Measurements from ENCODE around the gene BCL11B. TPM values are rescaled to one million over a fixed set of nuclear protein-coding genes. Genes with fewer than 3 reads are reported as not detected.

BCL11B gene
- total and polyA plus RNA-seq, 9 of the 15 experiments (the other 6 are each of a cell fraction or from before 2014, with no cell fraction given), result 0.09 TPM; not detected in 8

DNA sequence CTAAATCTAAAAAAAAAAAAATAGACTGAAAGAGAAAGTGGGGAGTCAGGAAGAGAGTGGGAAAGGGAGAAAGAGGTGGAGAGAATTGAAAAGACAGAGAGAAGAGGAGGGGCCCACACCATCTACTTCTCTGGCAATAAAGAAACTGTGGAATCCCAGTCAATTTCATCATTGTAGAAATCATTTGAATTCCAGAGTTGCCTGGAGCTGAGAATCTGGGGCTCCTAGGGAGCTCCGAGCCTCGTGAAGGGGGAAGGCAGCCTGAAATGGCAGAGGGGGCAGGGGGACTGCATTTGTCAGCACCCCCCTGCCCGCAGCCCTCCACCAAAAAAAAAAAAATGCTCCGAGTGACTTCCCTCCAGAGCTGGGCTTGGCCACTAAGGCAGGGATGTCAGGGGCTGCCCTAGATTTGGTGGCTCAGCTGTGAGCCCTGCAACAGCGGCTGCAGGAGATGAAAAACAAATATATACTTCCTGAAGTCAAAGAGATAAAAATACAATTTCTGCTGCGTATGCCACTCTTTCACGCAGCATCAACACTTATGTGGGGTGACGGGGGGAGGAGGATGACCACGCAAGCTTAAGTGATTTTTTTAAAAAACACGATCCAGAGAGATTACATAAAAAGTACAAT lies 80.5 kb downstream of the BCL11B start:
- no peak overlapping the region for H3K4me3 ChIP-seq
- H2AFZ ChIP-seq (ENCODE audit: low read depth, low read length), result no peak overlapping the region
- DNase-seq (ENCODE audit: extremely low read depth in 1 of 4, low spot score in 3 of 4), result no peak
- H3K36me3 ChIP-seq (ENCODE audit: control insufficient read depth, insufficient read depth, low read length), result no peaks in the 10 kb centered on the region
- H3K9ac ChIP-seq (ENCODE audit: insufficient read depth in 1 of 2, low read depth in 2 of 2, low read length in 2 of 2), result no peak overlapping the region
- intact Hi-C loops (cut with micrococcal nuclease), result no loop called here
- in situ Hi-C loops (cut with MboI), result no loop called here
- H3K4me2 ChIP-seq (ENCODE audit: insufficient read depth, low read length), result no peak overlapping the region
- no peak for ATAC-seq
- H3K9me1 ChIP-seq (ENCODE audit: control insufficient read depth, insufficient read depth, low read length), result no peaks in the 10 kb centered on the region
- no peak overlapping the region for H3K27ac ChIP-seq (ENCODE audit: extremely low read depth, low read depth, low read length)
- 2% methylated on average over 8 of the region's 10 CpGs for WGBS (ENCODE audit: insufficient coverage, low coverage, missing lambda C conversion rate)
- no peak for FAIRE-seq
- H3K79me2 ChIP-seq (ENCODE audit: control insufficient read depth, insufficient read depth, low read length), result no peaks in the 10 kb centered on the region
- no peaks in the 10 kb centered on the region; a peak in 1 of 5 replicates for H3K4me1 ChIP-seq (replicated peaks in 1 of 2; ENCODE audit: control insufficient read depth in 2 of 2, insufficient read depth in 2 of 2, low read length in 2 of 2)
- 0 out of 2 replicates have a peak, but pooled peaks cover 6% of the 10 kb centered on the region for H4K20me1 ChIP-seq (replicated peaks; ENCODE audit: control insufficient read depth, insufficient read depth, low read length)
- H3K27me3 ChIP-seq (ENCODE audit: control insufficient read depth in 2 of 2, insufficient read depth in 2 of 2, low read length in 2 of 2), result peaks cover 0 to 20% of the 10 kb centered on the region in 2 experiments; a peak in 2 of 5 replicates
- H3K9me3 ChIP-seq (replicated peaks; ENCODE audit: control insufficient read depth, insufficient read depth, low read depth, low read length), result no peaks in the 10 kb centered on the region
- POLR2A ChIA-PET, result no interaction called here
- CTCF ChIA-PET (ENCODE audit: low intra/inter-chr PET ratio), result no interaction called here
- BruUV-seq (replicated peaks), result no TSS peak
- no peak for TF ChIP-seq GABPB1 (CRISPR knock-in tag; IDR thresholded peaks at IDR 0.05)
- TF ChIP-seq ZNF347 (CRISPR knock-in tag; IDR thresholded peaks at IDR 0.05; ENCODE audit: low read depth), result no peak
- TF ChIP-seq ZBED1 (IDR thresholded peaks at IDR 0.05), result no peak
- TF ChIP-seq KAT8 (IDR thresholded peaks at IDR 0.05; ENCODE audit: low read depth), result no peak
- no peak for TF ChIP-seq ARHGAP35 (IDR thresholded peaks at IDR 0.05; ENCODE audit: partially characterized antibody)
- TF ChIP-seq, protein P1, sequence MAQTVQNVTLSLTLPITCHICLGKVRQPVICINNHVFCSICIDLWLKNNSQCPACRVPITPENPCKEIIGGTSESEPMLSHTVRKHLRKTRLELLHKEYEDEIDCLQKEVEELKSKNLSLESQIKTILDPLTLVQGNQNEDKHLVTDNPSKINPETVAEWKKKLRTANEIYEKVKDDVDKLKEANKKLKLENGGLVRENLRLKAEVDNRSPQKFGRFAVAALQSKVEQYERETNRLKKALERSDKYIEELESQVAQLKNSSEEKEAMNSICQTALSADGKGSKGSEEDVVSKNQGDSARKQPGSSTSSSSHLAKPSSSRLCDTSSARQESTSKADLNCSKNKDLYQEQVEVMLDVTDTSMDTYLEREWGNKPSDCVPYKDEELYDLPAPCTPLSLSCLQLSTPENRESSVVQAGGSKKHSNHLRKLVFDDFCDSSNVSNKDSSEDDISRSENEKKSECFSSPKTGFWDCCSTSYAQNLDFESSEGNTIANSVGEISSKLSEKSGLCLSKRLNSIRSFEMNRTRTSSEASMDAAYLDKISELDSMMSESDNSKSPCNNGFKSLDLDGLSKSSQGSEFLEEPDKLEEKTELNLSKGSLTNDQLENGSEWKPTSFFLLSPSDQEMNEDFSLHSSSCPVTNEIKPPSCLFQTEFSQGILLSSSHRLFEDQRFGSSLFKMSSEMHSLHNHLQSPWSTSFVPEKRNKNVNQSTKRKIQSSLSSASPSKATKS (CRISPR knock-in tag; IDR thresholded peaks at IDR 0.05), result no peak
- no peak for TF ChIP-seq ARNT (IDR thresholded peaks at IDR 0.05)
- TF ChIP-seq, protein P2, sequence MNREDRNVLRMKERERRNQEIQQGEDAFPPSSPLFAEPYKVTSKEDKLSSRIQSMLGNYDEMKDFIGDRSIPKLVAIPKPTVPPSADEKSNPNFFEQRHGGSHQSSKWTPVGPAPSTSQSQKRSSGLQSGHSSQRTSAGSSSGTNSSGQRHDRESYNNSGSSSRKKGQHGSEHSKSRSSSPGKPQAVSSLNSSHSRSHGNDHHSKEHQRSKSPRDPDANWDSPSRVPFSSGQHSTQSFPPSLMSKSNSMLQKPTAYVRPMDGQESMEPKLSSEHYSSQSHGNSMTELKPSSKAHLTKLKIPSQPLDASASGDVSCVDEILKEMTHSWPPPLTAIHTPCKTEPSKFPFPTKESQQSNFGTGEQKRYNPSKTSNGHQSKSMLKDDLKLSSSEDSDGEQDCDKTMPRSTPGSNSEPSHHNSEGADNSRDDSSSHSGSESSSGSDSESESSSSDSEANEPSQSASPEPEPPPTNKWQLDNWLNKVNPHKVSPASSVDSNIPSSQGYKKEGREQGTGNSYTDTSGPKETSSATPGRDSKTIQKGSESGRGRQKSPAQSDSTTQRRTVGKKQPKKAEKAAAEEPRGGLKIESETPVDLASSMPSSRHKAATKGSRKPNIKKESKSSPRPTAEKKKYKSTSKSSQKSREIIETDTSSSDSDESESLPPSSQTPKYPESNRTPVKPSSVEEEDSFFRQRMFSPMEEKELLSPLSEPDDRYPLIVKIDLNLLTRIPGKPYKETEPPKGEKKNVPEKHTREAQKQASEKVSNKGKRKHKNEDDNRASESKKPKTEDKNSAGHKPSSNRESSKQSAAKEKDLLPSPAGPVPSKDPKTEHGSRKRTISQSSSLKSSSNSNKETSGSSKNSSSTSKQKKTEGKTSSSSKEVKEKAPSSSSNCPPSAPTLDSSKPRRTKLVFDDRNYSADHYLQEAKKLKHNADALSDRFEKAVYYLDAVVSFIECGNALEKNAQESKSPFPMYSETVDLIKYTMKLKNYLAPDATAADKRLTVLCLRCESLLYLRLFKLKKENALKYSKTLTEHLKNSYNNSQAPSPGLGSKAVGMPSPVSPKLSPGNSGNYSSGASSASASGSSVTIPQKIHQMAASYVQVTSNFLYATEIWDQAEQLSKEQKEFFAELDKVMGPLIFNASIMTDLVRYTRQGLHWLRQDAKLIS (CRISPR knock-in tag; IDR thresholded peaks at IDR 0.05), result no peak
- TF ChIP-seq, protein P3, sequence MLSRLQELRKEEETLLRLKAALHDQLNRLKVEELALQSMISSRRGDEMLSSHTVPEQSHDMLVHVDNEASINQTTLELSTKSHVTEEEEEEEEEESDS (CRISPR knock-in tag; IDR thresholded peaks at IDR 0.05), result no peak
- no peak for TF ChIP-seq SMARCC2 (IDR thresholded peaks at IDR 0.05; ENCODE audit: low read depth)
- TF ChIP-seq, protein P4, sequence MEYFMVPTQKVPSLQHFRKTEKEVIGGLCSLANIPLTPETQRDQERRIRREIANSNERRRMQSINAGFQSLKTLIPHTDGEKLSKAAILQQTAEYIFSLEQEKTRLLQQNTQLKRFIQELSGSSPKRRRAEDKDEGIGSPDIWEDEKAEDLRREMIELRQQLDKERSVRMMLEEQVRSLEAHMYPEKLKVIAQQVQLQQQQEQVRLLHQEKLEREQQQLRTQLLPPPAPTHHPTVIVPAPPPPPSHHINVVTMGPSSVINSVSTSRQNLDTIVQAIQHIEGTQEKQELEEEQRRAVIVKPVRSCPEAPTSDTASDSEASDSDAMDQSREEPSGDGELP (CRISPR knock-in tag; IDR thresholded peaks at IDR 0.05; ENCODE audit: borderline replicate concordance), result no peak
- TF ChIP-seq ZNF699 (CRISPR knock-in tag; IDR thresholded peaks at IDR 0.05; ENCODE audit: insufficient replicate concordance), result no peak
- TF ChIP-seq, protein P5, sequence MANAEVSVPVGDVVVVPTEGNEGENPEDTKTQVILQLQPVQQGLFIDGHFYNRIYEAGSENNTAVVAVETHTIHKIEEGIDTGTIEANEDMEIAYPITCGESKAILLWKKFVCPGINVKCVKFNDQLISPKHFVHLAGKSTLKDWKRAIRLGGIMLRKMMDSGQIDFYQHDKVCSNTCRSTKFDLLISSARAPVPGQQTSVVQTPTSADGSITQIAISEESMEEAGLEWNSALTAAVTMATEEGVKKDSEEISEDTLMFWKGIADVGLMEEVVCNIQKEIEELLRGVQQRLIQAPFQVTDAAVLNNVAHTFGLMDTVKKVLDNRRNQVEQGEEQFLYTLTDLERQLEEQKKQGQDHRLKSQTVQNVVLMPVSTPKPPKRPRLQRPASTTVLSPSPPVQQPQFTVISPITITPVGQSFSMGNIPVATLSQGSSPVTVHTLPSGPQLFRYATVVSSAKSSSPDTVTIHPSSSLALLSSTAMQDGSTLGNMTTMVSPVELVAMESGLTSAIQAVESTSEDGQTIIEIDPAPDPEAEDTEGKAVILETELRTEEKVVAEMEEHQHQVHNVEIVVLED (CRISPR knock-in tag; IDR thresholded peaks at IDR 0.05), result no peak
- no peak for TF ChIP-seq HDAC1 (IDR thresholded peaks at IDR 0.05)
- TF ChIP-seq ZEB2 (IDR thresholded peaks at IDR 0.05), result no peak
